IPS DF 4.7 (cell line): ENCODE data around the gene ZFP30.

ENCODE experiments used
- DNase-seq: peaks from one replicate; pipeline ENCODE4 v3.0.0-alpha.2; 2013; ENCODE audit warnings: low spot score; ENCODE audit errors: extremely low read depth

Gene ZFP30

GRCh38 chr19:37564624-37565369, 90.5 kb downstream of the ZFP30 start:
- no peak for DNase-seq
